Stimulated activated CD4-positive, alpha-beta T cell treated with anti-CD3 and anti-CD28 coated beads, TNF-alpha, amount 100 ng/mL, for 4 hours (primary cell): ENCODE data around the gene ELP4.

Experiments used
- DNase-seq, 3 experiments: peaks; one replicate each; pipeline ENCODE4 v3.0.0-alpha.2; 2020; ENCODE audit warnings: low read depth in 3 of 3

The ELP4 gene

GRCh38 chr11:31810779-31811647 is 301.4 kb downstream of the ELP4 start, which contains the start of gene PAX6:
Gene PAX6, minus strand, starts transcription at chr11:31811322. Its CDS starts 4,911 bp downstream, at chr11:31806411.
- DNase-seq: no peak

- DNase-seq: no peak
Measured at GRCh38 chr11:31812383-31813381, 303.1 kb downstream of the ELP4 start.

- no peak for DNase-seq
Measured at GRCh38 chr11:31813391-31814175, 304.0 kb downstream of the ELP4 start.

GRCh38 chr11:31814176-31814868 is 304.8 kb downstream of the ELP4 start:
- no peak for DNase-seq

GRCh38 chr11:31815711-31816467 is 306.3 kb downstream of the ELP4 start:
- DNase-seq: no peak

- DNase-seq: no peak
Measured at GRCh38 chr11:31816468-31817053, 307.0 kb downstream of the ELP4 start.

- DNase-seq: no peak
Measured at GRCh38 chr11:31817054-31817620, 307.6 kb downstream of the ELP4 start.

GRCh38 chr11:31817621-31818424 is 308.3 kb downstream of the ELP4 start:
- no peak for DNase-seq

GRCh38 chr11:31818425-31818755 is 308.8 kb downstream of the ELP4 start:
- DNase-seq: no peak

GRCh38 chr11:31818874-31819331 is 309.3 kb downstream of the ELP4 start:
- no peak for DNase-seq

- DNase-seq: no peak
Measured at GRCh38 chr11:31819621-31820437, 310.3 kb downstream of the ELP4 start.

- no peak for DNase-seq
Measured at GRCh38 chr11:31820438-31820818, 310.9 kb downstream of the ELP4 start.

GRCh38 chr11:31821235-31821764 is 311.7 kb downstream of the ELP4 start:
- no peak for DNase-seq

- no peak for DNase-seq
Measured at GRCh38 chr11:31821766-31822165, 312.2 kb downstream of the ELP4 start.

GRCh38 chr11:31822175-31822926 is 312.8 kb downstream of the ELP4 start:
- DNase-seq: no peak

- no peak for DNase-seq
Measured at GRCh38 chr11:31822927-31823643, 313.5 kb downstream of the ELP4 start.
